ENCODE results near the gene PROC.
"Not testable (repeated sequence)": the region's sequence is repeated elsewhere in the genome, so short reads cannot be mapped to it uniquely, and the experiment has no call there.

PROC gene

GRCh38 chr2:127408807-127409099 is 9.5 kb upstream of the PROC start:
- Histone ChIP-seq H3K9me2 (replicated peaks; ENCODE audit: insufficient read depth, low read length) (no peaks in the 10 kb centered on the region), H3F3A (ENCODE audit: insufficient read depth) (no peaks in the 10 kb centered on the region), H3K9ac (ENCODE audit: low read length) (no peak overlapping the region), H3K36me3 (ENCODE audit: low read length) (no peaks in the 10 kb centered on the region), H3K27me3 (ENCODE audit: low read length) (no peaks in the 10 kb centered on the region), H2AFZ (ENCODE audit: low read depth, low read length, severe bottlenecking) (no peak overlapping the region), H4K20me1 (ENCODE audit: low read depth, low read length) (no peaks in the 10 kb centered on the region), H3K4me2 (ENCODE audit: low read depth, low read length, poor library complexity, severe bottlenecking) (no peak overlapping the region), H3K79me2 (ENCODE audit: insufficient read depth, low read length) (no peaks in the 10 kb centered on the region), H3K9me3 (ENCODE audit: insufficient read depth, low read length) (no peaks in the 10 kb centered on the region), H3K27ac (ENCODE audit: low read depth, low read length) (no peak overlapping the region), H3K4me3 (ENCODE audit: insufficient read depth, low read length, poor library complexity, severe bottlenecking) (no peak overlapping the region)
- TF ChIP-seq CTCF (IDR thresholded peaks at IDR 0.05; ENCODE audit: insufficient read depth, low read length, poor library complexity, severe bottlenecking) (no peak), EZH2phosphoT487 (conservative IDR thresholded peaks at IDR 0.05; ENCODE audit: low read length) (no peak)

GRCh38 chr2:127409716-127410115 is 8.5 kb upstream of the PROC start:
- H3K4me3 ChIP-seq (ENCODE audit: insufficient read depth, low read length, poor library complexity, severe bottlenecking); H3K9ac ChIP-seq (ENCODE audit: low read length); H3K79me2 ChIP-seq (ENCODE audit: insufficient read depth, low read length); H3K36me3 ChIP-seq (ENCODE audit: low read length); H3K4me2 ChIP-seq (ENCODE audit: low read depth, low read length, poor library complexity, severe bottlenecking); H3K27ac ChIP-seq (ENCODE audit: low read depth, low read length); H3F3A ChIP-seq (ENCODE audit: insufficient read depth); H2AFZ ChIP-seq (ENCODE audit: low read depth, low read length, severe bottlenecking); H4K20me1 ChIP-seq (ENCODE audit: low read depth, low read length); H3K9me2 ChIP-seq (replicated peaks; ENCODE audit: insufficient read depth, low read length); H3K9me3 ChIP-seq (ENCODE audit: insufficient read depth, low read length); H3K27me3 ChIP-seq (ENCODE audit: low read length): not testable (repeated sequence)

GRCh38 chr2:127410871-127411652 is 7.2 kb upstream of the PROC start:
- Histone ChIP-seq H3F3A (ENCODE audit: insufficient read depth) (no peaks in the 10 kb centered on the region), H3K9me3 (ENCODE audit: insufficient read depth, low read length) (no peaks in the 10 kb centered on the region), H3K36me3 (ENCODE audit: low read length) (no peaks in the 10 kb centered on the region), H3K4me2 (ENCODE audit: low read depth, low read length, poor library complexity, severe bottlenecking) (no peak overlapping the region), H3K27ac (ENCODE audit: low read depth, low read length) (no peak overlapping the region), H2AFZ (ENCODE audit: low read depth, low read length, severe bottlenecking) (no peak overlapping the region), H3K9me2 (replicated peaks; ENCODE audit: insufficient read depth, low read length) (no peaks in the 10 kb centered on the region), H3K27me3 (ENCODE audit: low read length) (no peaks in the 10 kb centered on the region), H3K4me3 (ENCODE audit: insufficient read depth, low read length, poor library complexity, severe bottlenecking) (no peak overlapping the region), H3K9ac (ENCODE audit: low read length) (no peak overlapping the region), H4K20me1 (ENCODE audit: low read depth, low read length) (no peaks in the 10 kb centered on the region), H3K79me2 (ENCODE audit: insufficient read depth, low read length) (no peaks in the 10 kb centered on the region)
- no peak for TF ChIP-seq EZH2phosphoT487 (conservative IDR thresholded peaks at IDR 0.05; ENCODE audit: low read length)
- no peak for TF ChIP-seq CTCF (IDR thresholded peaks at IDR 0.05; ENCODE audit: insufficient read depth, low read length, poor library complexity, severe bottlenecking)

GRCh38 chr2:127411653-127412369 is 6.4 kb upstream of the PROC start:
- H3K4me2 ChIP-seq (ENCODE audit: low read depth, low read length, poor library complexity, severe bottlenecking): no peak overlapping the region
- H3K9me3 ChIP-seq (ENCODE audit: insufficient read depth, low read length): no peaks in the 10 kb centered on the region
- H3K27me3 ChIP-seq (ENCODE audit: low read length): no peaks in the 10 kb centered on the region
- no peak overlapping the region for H3K4me3 ChIP-seq (ENCODE audit: insufficient read depth, low read length, poor library complexity, severe bottlenecking)
- H3K9ac ChIP-seq (ENCODE audit: low read length): no peak overlapping the region
- TF ChIP-seq EZH2phosphoT487 (conservative IDR thresholded peaks at IDR 0.05; ENCODE audit: low read length) (no peak), CTCF (IDR thresholded peaks at IDR 0.05; ENCODE audit: insufficient read depth, low read length, poor library complexity, severe bottlenecking) (no peak)
- no peak overlapping the region for H3K27ac ChIP-seq (ENCODE audit: low read depth, low read length)
- no peak overlapping the region for H2AFZ ChIP-seq (ENCODE audit: low read depth, low read length, severe bottlenecking)
- H3K79me2 ChIP-seq (ENCODE audit: insufficient read depth, low read length): no peaks in the 10 kb centered on the region
- no peaks in the 10 kb centered on the region for H3K36me3 ChIP-seq (ENCODE audit: low read length)
- no peaks in the 10 kb centered on the region for H3K9me2 ChIP-seq (replicated peaks; ENCODE audit: insufficient read depth, low read length)
- no peaks in the 10 kb centered on the region for H3F3A ChIP-seq (ENCODE audit: insufficient read depth)
- H4K20me1 ChIP-seq (ENCODE audit: low read depth, low read length): no peaks in the 10 kb centered on the region

All from SU-DHL-6 (cell line).